ENCODE data around the gene RRP1B.
"Not testable (repeated sequence)": the region's sequence is repeated elsewhere in the genome, so short reads cannot be mapped to it uniquely, and the experiment has no call there.

The RRP1B gene

GRCh38 chr21:43659136-43660000 lies at the start of gene RRP1B, which contains the start of gene HSF2BP:
RRP1B (plus strand) TSS chr21:43659560; CDS start chr21:43659665, 105 bp downstream.
HSF2BP (minus strand) TSS chr21:43659488; CDS start chr21:43658096, 1,392 bp downstream.
- peak; percentile 83 for DNase-seq

GRCh38 chr21:43611598-43612369 lies 47.6 kb upstream of the RRP1B start:
- DNase-seq, result no peak

DNA sequence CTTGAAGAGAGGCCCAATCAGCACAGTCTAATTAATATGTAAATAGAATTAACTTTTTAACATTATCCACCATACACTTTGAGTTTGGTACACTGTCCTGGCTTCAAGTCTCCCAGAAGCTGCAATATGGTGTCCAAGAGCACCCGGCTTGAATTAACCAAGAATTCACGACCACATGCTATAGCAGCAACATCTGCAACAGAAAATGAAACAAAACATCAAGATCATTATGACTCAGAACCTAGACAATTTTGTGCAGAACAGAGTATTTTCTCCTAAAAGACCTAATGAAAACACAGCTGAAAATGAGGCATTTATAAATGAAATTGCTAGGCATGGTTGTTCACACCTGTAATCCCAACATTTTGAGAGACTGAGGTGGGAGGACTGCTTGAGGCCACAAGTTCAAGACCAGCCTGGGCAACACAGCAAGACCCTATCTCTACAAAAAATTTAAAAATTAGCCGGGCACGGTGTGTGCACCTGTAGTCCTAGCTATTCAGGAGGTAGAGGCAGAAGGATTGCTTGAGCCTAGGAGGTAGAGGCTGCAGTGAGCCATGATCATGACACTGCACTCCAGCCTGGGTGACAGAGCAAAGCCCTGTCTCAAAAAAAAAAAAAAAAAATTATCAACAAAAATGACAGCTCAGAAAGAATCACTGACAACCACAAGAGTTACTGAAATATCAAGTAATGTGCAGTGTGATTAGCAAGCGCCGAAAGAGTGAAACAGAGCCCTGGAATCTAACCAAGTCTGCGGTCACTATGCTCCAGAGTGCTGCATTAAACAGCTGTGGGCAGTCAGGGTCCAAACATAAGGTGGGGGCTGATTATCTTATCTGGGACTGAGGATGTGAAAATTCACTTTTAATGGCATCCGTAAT lies 45.4 kb upstream of the RRP1B start:
- DNase-seq, result no peak

GRCh38 chr21:43614839-43615238 lies 44.5 kb upstream of the RRP1B start:
- DNase-seq, result no peak

DNA sequence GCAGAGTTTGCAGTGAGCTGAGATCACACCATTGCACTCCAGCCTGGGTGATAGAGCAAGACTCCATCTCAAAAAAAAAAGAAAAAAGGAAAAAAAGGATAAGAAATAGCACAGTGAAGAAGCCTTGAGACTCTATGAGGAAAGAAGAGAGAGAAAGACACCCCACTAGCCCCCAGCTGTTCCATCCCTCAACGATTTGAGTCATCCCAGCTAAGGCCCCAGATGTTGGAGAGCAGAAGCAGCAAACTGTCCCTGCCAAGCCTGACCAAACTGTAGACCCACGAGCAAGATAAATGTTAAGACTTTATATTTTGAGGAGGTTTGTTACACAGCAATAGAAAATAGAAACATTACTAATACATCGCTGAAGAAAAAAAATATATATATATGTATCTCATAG lies 42.5 kb upstream of the RRP1B start:
- DNase-seq, result not testable (repeated sequence)

DNA sequence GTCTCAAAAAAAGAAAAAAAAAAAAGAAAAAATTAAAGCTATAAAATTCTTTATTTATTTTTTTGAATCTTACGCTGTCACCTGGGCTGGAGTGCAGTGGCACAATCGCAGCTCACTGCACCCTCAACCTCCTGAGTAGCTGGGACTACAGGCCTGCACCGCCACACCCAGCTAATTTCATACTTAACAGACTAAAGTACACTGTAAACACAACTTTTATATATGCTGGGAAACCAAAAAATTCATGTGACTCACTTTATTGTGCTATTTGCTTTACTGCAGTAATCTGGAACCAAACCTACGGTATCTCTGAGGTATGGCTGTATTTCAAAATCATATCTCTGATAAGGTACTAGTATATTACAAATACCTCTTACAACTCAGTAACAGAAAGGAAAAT lies 40.4 kb upstream of the RRP1B start:
- no peak for DNase-seq

GRCh38 chr21:43619344-43619743 lies 40.0 kb upstream of the RRP1B start:
- DNase-seq, result no peak

DNA sequence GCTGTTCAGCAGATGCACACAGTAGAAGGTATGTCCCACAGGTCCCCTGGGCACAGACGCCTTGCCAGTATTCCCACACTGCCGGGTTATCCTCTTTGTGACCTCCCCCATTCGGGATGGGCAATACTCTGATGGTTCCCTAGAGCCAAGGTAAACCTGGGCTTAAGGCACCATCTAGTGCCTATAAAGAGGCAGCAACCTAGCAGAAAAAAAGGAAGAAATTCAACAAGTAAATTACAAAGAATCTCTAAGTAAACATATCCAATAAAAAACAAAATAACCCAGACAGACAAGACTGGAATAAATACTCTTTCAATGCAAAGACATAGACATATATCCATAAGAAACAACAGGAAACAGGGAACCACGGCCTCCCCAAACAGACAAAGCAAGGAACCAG lies 39.5 kb upstream of the RRP1B start:
- DNase-seq, result no peak

DNA sequence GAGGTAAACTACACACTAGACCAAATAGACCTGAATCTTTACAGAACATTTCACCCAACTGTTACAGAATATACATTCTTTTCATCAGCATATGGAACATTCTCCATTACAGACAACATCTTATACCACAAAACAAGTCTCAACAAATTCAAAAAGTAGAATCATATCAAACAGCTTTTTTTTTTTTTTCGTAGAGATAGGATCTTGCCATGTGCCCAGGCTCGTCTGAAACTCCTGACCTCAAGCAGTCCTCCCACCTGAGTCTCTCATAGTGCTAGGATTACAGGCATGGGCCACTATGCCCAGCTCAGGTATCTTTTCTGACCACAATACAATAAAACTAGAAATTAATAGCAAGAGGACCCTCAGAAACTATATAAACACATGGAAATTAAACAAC lies 36.6 kb upstream of the RRP1B start:
- DNase-seq, result no peak

- no peak for DNase-seq
Observed at GRCh38 chr21:43623588-43623987, 35.8 kb upstream of the RRP1B start.

GRCh38 chr21:43624339-43624738 lies 35.0 kb upstream of the RRP1B start:
- no peak for DNase-seq

GRCh38 chr21:43626390-43626789 lies 33.0 kb upstream of the RRP1B start:
- DNase-seq, result no peak

DNA sequence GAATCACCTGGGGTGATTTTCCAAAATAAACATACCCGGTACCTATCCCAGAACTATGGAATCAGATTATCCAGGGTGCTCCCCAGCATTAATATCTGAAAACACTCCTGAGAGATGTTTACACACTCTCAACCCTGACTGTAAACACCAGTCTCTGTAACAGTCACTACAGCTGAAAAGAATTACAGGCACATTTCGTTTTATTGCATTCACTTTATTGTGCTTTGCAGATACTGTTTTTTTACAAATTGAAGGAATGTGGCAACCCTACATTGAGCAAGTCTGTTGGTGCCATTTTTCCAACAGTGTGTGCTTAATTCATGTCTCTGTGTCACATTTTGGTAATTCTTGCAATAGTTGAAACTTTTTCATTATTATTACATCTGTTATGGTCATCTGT lies 31.8 kb upstream of the RRP1B start:
- DNase-seq, result no peak

- no peak for DNase-seq
Observed at GRCh38 chr21:43631411-43632107, 27.8 kb upstream of the RRP1B start.

DNA sequence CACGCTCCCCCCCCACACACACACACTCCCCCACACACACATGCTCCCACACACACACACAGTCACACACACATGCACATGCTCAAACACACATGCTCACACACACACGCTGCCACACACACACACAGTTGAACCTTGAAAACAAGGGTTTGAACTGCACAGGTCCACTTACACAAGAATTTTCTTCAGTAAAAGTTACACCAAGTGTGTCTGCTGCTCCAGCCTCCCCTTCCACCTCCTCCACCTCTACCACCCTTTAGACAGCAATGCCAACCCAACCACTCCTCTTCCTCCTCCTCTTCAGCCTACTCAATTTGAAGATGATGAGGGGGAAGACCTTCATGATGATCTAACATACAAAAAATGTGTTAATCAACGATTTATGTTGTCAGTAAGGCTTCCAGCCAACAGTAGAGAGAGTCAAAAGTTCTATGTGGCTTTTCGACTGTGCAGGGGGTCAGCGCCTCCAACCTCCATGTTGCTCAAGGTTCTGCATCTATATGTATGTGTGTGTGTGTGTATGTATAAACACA lies 26.9 kb upstream of the RRP1B start:
- DNase-seq, result no peak

GRCh38 chr21:43634618-43635017 lies 24.7 kb upstream of the RRP1B start:
- DNase-seq, result no peak

GRCh38 chr21:43635436-43635835 lies 23.9 kb upstream of the RRP1B start:
- DNase-seq, result no peak

DNA sequence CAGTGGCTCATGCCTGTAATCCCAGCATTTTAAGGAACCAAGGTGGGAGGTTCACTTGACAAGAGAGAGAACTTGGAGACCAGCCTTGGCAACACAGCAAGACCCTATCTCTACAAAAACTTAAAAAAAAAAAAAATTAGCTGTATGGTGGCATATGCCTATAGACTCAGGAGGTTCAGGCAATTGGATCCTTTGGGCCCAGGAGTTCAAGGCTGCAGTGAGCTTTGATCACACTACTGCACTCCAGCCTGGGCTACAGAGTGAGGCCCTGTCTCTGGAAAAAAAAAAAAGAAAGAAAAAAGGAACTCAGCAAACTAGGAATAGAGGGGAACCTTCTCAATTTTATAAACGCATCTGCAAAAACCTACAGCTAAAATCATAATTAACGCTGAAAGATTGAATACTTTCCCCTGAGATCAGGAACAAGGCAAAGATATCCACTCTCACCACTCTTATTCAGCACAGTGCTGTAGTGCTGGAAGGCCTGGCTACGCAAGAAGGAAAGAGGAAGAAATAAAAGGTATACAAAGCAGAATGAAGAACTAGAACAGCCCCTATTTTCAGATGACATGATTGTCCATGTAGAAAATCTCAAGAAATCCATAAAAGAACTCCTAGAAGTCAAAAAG lies 21.7 kb upstream of the RRP1B start:
- DNase-seq, result no peak

DNA sequence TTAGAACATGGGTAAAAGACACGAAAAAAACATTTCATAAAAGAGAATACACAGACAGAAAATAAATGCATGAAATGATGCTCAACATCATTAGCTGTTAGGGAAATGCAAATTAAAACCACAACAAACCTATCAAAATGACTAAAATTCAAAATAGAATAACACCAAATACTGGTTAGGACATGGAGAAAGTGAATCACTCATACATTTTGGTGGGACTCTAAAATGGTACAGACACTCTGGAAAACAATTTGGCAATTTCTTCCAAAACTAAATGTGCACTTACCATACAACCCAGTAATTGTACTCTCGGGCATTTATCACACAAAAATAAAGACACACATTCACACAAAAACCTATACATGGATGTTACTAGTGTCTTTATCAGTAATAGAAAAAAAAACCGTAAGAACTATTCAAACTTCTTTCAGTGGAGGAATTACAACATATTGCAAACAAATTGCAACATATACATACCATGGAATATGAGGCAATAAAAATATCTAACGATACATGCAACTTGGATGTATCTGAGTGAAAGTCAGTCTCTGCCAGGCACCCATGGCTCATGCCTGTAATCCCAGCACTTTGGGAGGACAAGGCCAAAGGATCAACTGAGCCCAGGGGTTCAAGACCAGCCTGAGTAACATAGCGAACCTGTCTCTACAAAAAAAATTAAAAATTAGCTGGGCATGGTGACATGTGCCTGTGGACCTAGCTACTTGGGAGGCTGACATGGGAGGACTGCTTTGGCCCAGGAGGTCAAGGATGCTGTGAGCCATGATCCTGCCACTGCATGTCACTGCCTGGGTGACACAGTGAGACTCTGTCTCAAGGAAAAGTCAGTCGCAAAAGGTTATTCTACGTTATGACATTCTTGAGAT lies 19.6 kb upstream of the RRP1B start:
- DNase-seq, result no peak

DNA sequence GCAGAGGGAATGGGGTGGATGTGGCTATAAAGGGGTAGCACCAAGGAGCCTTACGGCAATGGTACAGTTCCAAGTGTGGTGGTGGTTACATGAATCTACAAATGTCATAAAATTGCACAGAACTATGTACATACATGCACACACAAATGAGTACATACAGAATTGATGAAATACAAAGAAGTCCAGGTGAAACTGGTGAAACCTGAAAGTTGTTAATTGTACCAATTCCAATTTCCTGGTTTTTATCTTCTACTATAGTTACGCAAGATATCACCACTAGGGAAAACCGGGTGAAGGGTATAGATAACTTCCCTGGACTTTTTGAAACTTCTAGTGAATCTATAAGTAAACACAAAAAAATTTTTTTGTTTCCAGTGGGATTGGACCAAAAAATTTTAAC lies 19.0 kb upstream of the RRP1B start:
- no peak for DNase-seq

GRCh38 chr21:43643193-43643592 lies 16.2 kb upstream of the RRP1B start:
- DNase-seq, result peak; percentile 59
